Activated CD4-positive, alpha-beta T cell treated with anti-CD3 and anti-CD28 coated beads, Interleukin-2, amount 10 ng/mL, durations not matched to agents 24 days and 14 days (primary cell): ENCODE measurements around the gene NTPCR. TPM values are rescaled to one million over a fixed set of nuclear protein-coding genes. Genes with fewer than 3 reads are reported as not detected.
A peak's percentile ranks its signal among the peaks of the same experiment; 100 is the strongest.
"Not testable (repeated sequence)": the region's sequence is repeated elsewhere in the genome, so short reads cannot be mapped to it uniquely, and the experiment has no call there.

Experiments used
- DNase-seq: peaks from one replicate; pipeline ENCODE4 v3.0.0; 2022
- H3K27ac Mint-ChIP-seq: one replicate; pipeline ENCODE4 v1.8.0; 2022; ENCODE audit warnings: mild to moderate bottlenecking, mixed read lengths
- H3K27me3 Mint-ChIP-seq: one replicate; pipeline ENCODE4 v1.8.0; 2022; ENCODE audit warnings: mixed read lengths
- H3K36me3 Mint-ChIP-seq: one replicate; pipeline ENCODE4 v1.8.0; 2022; ENCODE audit warnings: low read depth, mild to moderate bottlenecking, mixed read lengths
- H3K4me1 Mint-ChIP-seq: one replicate; pipeline ENCODE4 v1.8.0; 2021; ENCODE audit warnings: mixed read lengths
- H3K4me3 Mint-ChIP-seq: one replicate; pipeline ENCODE4 v1.8.0; 2022; ENCODE audit warnings: mild to moderate bottlenecking, moderate library complexity, mixed read lengths
- H3K9me3 Mint-ChIP-seq: one replicate; pipeline ENCODE4 v1.8.0; 2021; ENCODE audit warnings: mixed read lengths
- intact Hi-C: fragments of 100-400 bp; cut with micrococcal nuclease; formaldehyde crosslinking; loops from one replicate; pipeline ENCODE4 v1.15.1; 2023
- total RNA-seq: library from RNA; stranded (reverse); gene quantifications from 2 replicates; pipeline ENCODE4 v1.2.3, GENCODE V29; 2022

The NTPCR gene
- total RNA-seq, 1 donor from 2014 or later: 30.5 TPM

DNA sequence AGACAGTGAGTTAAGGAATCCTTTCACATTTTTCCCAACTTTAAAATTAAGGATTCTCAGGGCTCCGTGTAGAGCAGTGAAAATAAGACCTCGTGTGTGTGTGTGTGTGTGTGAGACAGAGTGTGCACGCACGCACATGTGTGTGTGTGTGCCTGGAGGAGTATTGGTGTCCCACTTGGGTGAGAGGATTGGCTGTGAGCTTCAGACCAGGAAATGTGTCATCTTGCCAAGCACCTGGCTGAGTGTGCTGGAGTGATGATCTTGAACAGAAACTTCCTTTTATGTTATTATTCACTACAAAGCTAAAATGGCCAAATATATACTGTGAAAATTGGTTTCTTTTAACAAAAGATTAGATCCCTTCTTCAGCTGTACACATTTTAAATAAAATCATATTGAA is 35.2 kb upstream of the NTPCR start:
- Mint-ChIP-seq H3K36me3 (no peaks in the 10 kb centered on the region), H3K4me3 (no peak overlapping the region), H3K27me3 (peaks cover 4% of the 10 kb centered on the region), H3K4me1 (peaks cover 22% of the 10 kb centered on the region), H3K9me3 (peaks cover 20% of the 10 kb centered on the region), H3K27ac (no peak overlapping the region)
- DNase-seq: no peak
- intact Hi-C loops: no loop called here

DNA sequence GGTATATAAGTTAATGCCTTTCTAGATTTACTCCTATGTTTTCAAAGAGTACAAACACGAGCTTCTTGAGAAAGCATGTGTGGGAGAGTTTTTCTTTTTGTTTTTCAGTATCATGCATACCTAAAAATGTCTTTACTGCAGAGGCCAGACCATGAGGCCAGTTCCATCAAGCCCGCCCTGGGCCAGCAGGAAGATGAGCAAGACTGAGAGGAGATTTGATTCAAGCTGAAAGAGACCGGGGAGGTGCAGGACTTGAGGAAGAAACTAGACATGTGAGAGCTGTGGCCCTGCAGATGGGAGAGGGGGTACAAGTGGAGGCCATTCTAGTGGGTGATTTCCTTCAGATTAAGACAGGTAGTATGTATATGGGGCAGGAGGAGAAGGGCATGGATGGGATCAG is 33.4 kb upstream of the NTPCR start:
- intact Hi-C loops: no loop called here
- peaks cover 4% of the 10 kb centered on the region for H3K27me3 Mint-ChIP-seq
- H3K36me3 Mint-ChIP-seq: no peaks in the 10 kb centered on the region
- peaks cover 15% of the 10 kb centered on the region for H3K4me1 Mint-ChIP-seq
- H3K4me3 Mint-ChIP-seq: no peak overlapping the region
- no peak for DNase-seq
- no peak overlapping the region for H3K27ac Mint-ChIP-seq
- H3K9me3 Mint-ChIP-seq: peaks cover 23% of the 10 kb centered on the region

DNA sequence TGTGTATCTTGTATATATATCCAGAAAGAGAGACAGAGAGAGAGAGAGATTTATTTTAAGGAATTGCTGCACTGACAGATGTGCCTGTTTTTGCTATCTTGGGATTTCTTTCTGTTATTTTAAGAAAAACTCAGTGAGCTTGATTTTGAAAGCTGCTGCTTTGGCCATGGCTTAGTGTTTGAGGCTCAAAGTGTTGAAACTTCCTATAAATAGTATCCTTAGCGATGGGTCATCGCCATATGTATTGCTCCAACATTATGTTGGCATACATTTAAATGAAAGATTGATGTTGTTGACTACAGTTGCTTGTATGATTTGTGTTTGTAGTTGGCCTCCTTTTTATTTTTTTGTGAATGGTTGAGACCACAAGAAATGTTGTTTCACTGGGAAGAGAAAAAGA is 29.0 kb upstream of the NTPCR start:
- Mint-ChIP-seq H3K27me3 (no peaks in the 10 kb centered on the region), H3K4me3 (no peak overlapping the region), H3K27ac (no peak overlapping the region), H3K9me3 (peaks cover 26% of the 10 kb centered on the region), H3K36me3 (no peaks in the 10 kb centered on the region), H3K4me1 (peaks cover 35% of the 10 kb centered on the region)
- DNase-seq: no peak
- intact Hi-C loops: loop anchor here (10.0 kb wide), 1 partner anchor 117 kb away; the partner anchor contains the start of gene MAP10

DNA sequence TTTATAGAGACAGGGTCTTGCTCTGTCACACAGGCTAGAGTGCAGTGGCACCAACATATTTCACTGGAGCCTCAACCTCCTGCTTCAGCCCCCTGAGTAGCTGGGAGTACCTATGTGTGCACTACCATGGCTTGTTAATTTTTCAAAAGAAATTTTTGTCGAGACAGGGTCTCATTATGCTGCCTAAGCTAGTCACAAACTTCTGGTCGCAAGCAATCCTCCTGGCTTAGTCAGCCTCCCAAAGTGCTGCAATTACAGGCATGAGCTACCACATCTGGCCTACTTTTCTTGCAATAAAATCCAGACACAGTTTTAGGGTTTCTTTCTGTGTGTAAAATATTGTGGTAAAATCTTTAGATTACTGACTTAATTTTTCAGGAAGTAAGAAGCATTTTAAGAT is 27.9 kb upstream of the NTPCR start:
- Mint-ChIP-seq H3K9me3 (peaks cover 26% of the 10 kb centered on the region), H3K27ac (no peak overlapping the region), H3K36me3 (no peaks in the 10 kb centered on the region), H3K4me3 (no peak overlapping the region), H3K27me3 (no peaks in the 10 kb centered on the region), H3K4me1 (peaks cover 28% of the 10 kb centered on the region)
- intact Hi-C loops: loop anchor here (10.0 kb wide), 1 partner anchor 118 kb away; the partner anchor contains the start of gene MAP10
- no peak for DNase-seq

DNA sequence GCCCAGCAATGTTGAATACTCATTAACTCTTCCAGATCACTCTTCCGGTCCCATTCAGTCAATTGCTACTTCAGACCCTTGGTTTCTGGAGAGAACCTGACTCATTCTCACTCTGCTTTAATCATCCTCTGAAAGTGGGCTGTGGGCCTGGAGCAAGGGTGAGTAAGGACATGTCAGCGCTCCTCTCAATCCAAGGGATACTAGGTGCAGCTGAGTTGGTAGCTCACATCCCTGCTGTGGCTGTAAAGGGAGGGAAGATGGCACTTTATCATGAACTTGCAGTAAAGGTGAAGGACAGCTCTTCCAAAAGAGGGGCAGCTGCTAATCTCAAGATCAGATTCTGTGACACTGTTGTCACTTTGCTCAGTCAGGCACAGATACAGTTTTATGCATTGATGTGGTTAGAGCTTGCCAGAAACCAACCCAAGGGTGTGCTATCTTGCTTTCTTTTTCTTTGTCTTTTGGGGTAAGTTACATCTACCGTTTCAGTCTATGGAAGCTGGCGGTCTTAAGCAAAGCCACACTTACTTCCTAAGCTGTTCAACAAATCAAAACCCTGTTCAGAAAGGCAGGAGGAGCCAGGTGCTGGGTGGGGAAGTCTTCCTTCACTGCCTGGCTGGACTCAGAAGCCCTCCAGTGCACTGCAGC is 26.5 kb upstream of the NTPCR start:
- Mint-ChIP-seq H3K27ac (peak overlapping the region; percentile 92), H3K36me3 (no peaks in the 10 kb centered on the region), H3K4me3 (peak overlapping the region; percentile 66), H3K9me3 (peaks cover 20% of the 10 kb centered on the region), H3K27me3 (no peaks in the 10 kb centered on the region), H3K4me1 (peaks cover 28% of the 10 kb centered on the region)
- DNase-seq: peak; percentile 90
- intact Hi-C loops: loop anchor here (1.0 to 10.0 kb wide), 3 partner anchors 26 to 119 kb away; partner anchors contain the start of genes MAP10 and NTPCR

DNA sequence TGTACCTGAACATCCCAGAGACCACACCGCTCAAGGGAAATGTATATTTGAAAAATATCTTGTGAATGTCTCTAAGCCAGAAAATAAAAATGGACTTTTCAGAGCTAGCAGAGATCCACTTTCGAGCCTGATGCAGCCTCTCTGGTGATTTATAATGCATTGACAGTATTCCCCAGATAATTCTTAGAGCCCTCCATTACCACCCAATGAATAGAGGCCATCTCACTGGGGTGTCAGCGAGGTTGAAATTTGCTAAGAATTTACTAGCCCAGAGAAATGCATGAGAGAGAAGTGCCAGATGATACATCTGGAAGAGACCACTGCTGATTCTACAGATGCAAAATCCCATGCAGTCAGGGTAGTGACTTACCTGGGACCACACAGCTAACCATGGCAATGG is 25.5 kb upstream of the NTPCR start:
- H3K27ac Mint-ChIP-seq: no peak overlapping the region

DNA sequence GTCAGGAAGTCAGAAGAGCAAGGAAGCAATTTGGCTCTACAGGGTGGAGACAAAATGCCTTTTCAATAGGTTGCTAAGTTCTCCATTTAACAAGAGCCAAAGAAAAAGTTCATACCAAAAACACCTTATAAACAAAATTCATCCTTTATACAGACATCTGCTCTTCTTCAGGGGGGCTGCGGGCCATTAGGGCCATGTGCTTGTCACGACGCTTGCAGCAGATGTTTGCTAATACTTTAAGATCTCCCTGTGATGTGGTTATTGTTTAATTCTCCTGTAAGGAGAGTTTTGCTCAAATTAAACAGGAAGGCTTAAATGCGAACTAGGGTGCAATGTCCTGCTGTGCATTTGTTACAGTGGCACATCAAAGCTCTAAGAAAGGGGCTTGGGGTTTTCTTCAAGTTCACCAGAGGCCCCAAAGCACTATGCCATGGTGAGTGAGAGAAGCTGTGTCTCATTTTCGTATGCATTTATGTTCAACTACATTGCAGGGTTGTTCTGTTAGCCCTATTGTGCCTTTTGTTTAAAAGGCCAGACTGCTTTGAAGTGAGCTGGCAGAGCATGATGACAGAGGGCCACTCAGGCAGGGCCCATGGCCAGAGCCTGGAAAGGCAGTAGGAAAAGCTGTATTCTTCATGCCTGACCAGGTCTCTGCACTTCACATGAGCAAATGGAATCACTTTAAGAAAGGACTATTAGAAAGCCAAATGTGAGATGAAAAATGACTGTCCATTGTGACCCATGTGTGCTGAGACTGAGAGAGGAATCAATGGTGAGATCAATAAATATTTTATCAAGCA is 24.8 kb upstream of the NTPCR start:
- Mint-ChIP-seq H3K4me1 (peaks cover 28% of the 10 kb centered on the region), H3K27ac (no peak overlapping the region)
- intact Hi-C loops: loop anchor here (2.0 to 10.0 kb wide), 2 partner anchors 49 to 121 kb away; partner anchors contain the start of gene MAP10

More for the DNA sequence above, 25.5 kb upstream of the NTPCR start:
- intact Hi-C loops: loop anchor here (1.0 to 10.0 kb wide), 3 partner anchors 25 to 120 kb away; partner anchors contain the start of genes MAP10 and NTPCR
- peaks cover 28% of the 10 kb centered on the region for H3K4me1 Mint-ChIP-seq
- H3K4me3 Mint-ChIP-seq: no peak overlapping the region
- no peaks in the 10 kb centered on the region for H3K36me3 Mint-ChIP-seq
- peaks cover 20% of the 10 kb centered on the region for H3K9me3 Mint-ChIP-seq
- H3K27me3 Mint-ChIP-seq: peaks cover 4% of the 10 kb centered on the region
- no peak for DNase-seq

DNA sequence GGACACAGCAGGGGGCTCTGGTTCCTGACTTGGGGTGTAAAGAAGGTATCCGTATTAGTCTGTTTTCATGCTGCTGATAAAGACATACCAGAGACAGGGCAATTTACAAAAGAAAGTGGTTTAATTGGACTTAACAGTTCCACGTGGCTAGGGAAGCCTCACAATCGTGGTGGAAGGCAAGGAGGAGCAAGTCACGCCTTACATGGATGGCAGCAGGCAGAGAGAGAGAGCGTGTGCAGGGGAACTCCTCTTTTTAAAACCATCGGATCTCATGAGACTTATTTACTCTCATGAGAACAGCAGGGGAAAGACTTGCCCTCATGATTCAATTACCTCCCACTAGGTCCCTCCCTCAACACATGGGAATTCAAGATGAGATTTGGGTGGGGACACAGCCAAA is 23.2 kb upstream of the NTPCR start:
- not testable (repeated sequence) for H3K4me3 Mint-ChIP-seq, H3K36me3 Mint-ChIP-seq
- intact Hi-C loops: loop anchor here (10.0 kb wide), 1 partner anchor 122 kb away; the partner anchor contains the start of gene MAP10

More for the DNA sequence above, 24.8 kb upstream of the NTPCR start:
- H3K9me3 Mint-ChIP-seq: peaks cover 15% of the 10 kb centered on the region
- H3K4me3 Mint-ChIP-seq: no peak overlapping the region
- H3K36me3 Mint-ChIP-seq: no peaks in the 10 kb centered on the region
- DNase-seq: no peak
- peaks cover 4% of the 10 kb centered on the region for H3K27me3 Mint-ChIP-seq

DNA sequence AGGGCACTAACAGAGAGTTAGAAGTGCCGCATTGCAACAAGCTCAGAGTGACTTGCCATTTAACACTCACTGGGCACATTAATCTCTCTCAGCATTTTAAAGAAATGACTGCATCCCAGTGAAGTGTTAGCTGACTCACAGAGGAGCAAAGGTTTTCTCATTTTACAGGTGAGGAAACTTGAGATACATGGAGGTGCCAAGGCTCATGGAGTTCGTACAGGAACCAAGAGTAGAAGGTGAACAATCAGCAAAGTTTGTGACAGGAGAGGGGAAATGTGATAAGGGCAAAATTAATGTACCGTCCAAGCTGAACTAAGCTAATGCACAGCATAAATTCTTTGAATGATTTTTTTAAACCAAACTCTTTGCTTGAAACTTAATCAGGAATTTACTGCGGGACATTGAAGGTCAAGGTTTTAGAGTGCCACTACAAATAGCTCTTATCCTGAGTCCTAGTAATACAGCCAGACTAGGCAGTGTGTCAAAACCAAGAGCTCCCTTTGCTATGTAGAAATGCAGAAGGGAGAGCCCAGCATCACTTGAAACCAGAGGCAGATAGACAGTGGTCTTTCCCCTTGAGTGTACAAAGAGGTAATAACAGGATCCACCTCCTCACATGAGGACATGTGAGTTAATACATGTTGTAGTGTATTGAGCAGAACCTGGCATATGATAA is 22.4 kb upstream of the NTPCR start:
- H3K36me3 Mint-ChIP-seq: peaks cover 2% of the 10 kb centered on the region
- H3K4me3 Mint-ChIP-seq: no peak overlapping the region
- peaks cover 4% of the 10 kb centered on the region for H3K27me3 Mint-ChIP-seq
- H3K9me3 Mint-ChIP-seq: peaks cover 25% of the 10 kb centered on the region
- no peak overlapping the region for H3K27ac Mint-ChIP-seq
- peaks cover 22% of the 10 kb centered on the region for H3K4me1 Mint-ChIP-seq
- no peak for DNase-seq
- intact Hi-C loops: loop anchor here (10.0 kb wide), 1 partner anchor 123 kb away; the partner anchor contains the start of gene MAP10

More for the DNA sequence above, 23.2 kb upstream of the NTPCR start:
- not testable (repeated sequence) for H3K27me3 Mint-ChIP-seq, H3K27ac Mint-ChIP-seq, DNase-seq
- H3K9me3 Mint-ChIP-seq: peaks cover 25% of the 10 kb centered on the region
- peaks cover 25% of the 10 kb centered on the region for H3K4me1 Mint-ChIP-seq

DNA sequence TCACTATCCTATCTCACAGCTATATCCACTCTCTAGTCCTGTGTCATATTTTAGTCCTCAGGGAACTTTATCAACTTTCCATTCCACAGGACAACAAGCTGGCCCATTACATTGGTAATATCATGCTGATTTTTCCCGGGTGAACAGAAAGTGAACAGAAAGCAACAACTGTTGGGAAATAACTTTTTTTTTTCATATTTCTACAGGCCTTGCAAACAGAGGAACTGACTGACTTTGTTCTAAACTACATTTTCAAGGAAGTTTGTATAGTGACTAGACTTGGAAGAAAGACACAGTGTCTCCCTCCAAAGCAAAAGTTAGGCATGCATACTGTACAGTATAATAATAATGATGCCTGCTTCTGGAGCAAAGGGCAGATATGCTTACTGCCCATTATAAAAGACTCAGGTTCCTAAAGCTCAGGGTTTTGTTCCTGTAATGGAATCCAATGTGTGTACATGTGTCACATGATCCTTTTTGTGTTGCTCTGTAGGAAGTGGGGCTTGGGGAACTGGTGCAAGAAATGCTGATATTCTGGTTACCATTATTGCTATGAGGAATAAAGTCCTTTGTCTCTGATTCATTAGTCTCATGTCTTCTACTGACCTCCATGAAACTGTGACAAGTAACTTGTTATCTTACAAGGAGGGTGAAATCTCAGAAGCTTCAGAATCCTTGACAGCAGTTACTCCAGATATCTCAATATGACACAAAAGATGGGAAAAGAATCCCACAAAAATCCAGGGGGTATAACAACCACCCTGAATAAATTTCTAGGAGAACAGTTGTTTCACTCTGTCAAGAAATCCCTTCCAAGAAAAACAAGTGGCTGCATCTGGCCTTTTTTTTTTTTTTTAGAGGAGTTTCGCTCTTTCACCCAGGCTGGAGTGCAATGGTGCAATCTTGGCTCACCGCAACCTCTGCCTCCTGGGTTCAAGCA is 17.7 kb upstream of the NTPCR start:
- no peak for DNase-seq
- intact Hi-C loops: no loop called here
- Mint-ChIP-seq H3K36me3 (peaks cover 2% of the 10 kb centered on the region), H3K4me1 (peaks cover under 1% of the 10 kb centered on the region), H3K4me3 (no peak overlapping the region), H3K27me3 (peaks cover 4% of the 10 kb centered on the region), H3K9me3 (peaks cover 16% of the 10 kb centered on the region), H3K27ac (no peak overlapping the region)

DNA sequence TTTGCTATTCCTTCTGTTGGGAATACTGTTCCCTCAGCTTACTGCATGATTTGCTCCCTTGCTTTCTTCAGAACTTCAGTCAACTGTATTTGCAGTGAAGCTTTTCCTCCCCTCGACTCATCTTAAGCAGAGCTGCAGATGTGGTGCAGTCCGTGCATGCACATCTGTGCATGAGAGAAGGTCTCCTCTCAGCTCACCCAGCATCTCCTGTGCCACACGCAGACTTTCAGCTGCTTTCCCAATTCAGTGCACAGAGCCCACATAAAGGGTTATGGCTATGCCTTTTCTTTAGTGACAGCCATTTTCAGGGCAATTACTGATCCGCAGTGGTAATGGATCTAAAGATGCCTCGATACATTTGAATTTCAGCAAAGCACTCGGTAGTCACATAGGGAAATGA is 13.5 kb upstream of the NTPCR start:
- Mint-ChIP-seq H3K27ac (no peak overlapping the region), H3K9me3 (peaks cover under 1% of the 10 kb centered on the region), H3K4me3 (no peak overlapping the region), H3K36me3 (no peaks in the 10 kb centered on the region), H3K27me3 (peaks cover 3% of the 10 kb centered on the region), H3K4me1 (peaks cover 4% of the 10 kb centered on the region)
- DNase-seq: no peak
- intact Hi-C loops: no loop called here

DNA sequence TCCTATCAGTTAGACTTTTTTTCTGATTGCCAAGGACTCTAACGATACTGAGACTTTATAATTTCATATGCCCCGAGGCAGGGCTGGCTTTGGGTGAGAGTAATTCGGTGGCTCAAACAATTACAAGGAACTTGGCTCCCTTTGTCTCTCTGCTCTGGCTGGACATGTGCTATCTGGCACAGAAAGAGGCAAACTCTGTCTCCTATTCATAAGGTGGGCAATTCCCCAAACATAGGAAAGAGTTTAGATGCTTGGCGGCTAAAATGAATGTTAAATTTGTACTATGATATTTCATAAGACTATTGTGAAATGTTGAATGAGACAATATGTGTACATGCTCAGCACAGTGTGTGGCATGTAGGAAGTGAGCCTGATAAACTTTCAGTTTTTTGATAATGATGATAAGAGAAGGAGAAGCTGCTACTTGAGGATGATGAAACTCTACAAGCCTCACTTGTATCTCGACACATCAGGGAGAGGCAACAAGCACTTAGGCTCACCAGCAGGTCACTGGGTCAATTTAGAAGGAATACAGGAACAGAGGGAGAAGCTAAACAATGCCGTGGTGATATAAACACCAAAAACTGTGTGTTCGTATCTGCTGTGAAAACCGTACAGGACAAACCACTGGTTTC is 12.6 kb upstream of the NTPCR start:
- Mint-ChIP-seq H3K4me3 (no peak overlapping the region), H3K27ac (no peak overlapping the region), H3K4me1 (peaks cover 4% of the 10 kb centered on the region), H3K9me3 (no peaks in the 10 kb centered on the region), H3K36me3 (no peaks in the 10 kb centered on the region), H3K27me3 (peaks cover 3% of the 10 kb centered on the region)
- no peak for DNase-seq
- intact Hi-C loops: no loop called here
